Neutrophil (primary cell): ENCODE results near the gene KRTAP12-2.
"Not testable (repeated sequence)": the region's sequence is repeated elsewhere in the genome, so short reads cannot be mapped to it uniquely, and the experiment has no call there.

Experiments
- H3K27ac ChIP-seq: fragments of 200-600 bp; sonication (generic); 2 replicates; pipeline ENCODE4 v1.5.1; 2016; ENCODE audit warnings: mild to moderate bottlenecking, moderate library complexity
- H3K27me3 ChIP-seq: fragments of 200-600 bp; sonication (generic); 2 replicates; pipeline ENCODE4 v1.6.0; 2016; ENCODE audit warnings: mild to moderate bottlenecking
- H3K36me3 ChIP-seq: fragments of 200-600 bp; sonication (generic); 2 replicates; pipeline ENCODE4 v1.5.1; 2017
- H3K4me1 ChIP-seq, 2 experiments: fragments of 200-600 bp in 1 of 2; sonication (generic) in 1 of 2; 1 replicate in 1 of 2; 2 replicates in 1 of 2; pipeline versions ENCODE4 v1.5.1 to v1.6.1; 2013 to 2016; ENCODE audit warnings: low read depth in 1 of 2, low read length in 1 of 2, mild to moderate bottlenecking in 1 of 2, moderate library complexity in 1 of 2; ENCODE audit not compliant: control insufficient read depth in 1 of 2, insufficient read depth in 1 of 2
- H3K4me3 ChIP-seq, 2 experiments: fragments of 200-600 bp in 1 of 2; sonication (generic) in 1 of 2; 1 replicate in 1 of 2; 2 replicates in 1 of 2; pipeline ENCODE4 v1.5.1; 2013 to 2016; ENCODE audit warnings: low read depth in 1 of 2, low read length in 1 of 2, mild to moderate bottlenecking in 1 of 2, moderate library complexity in 1 of 2
- H3K9me3 ChIP-seq: fragments of 200-600 bp; sonication (generic); 2 replicates; pipeline ENCODE4 v1.5.1; 2016
- CTCF ChIP-seq: fragments of 200-600 bp; sonication (generic); IDR thresholded peaks from 2 replicates; pipeline ENCODE4 v1.5.1; 2016; ENCODE audit warnings: antibody characterized with exemption

KRTAP12-2 gene

GRCh38 chr21:44636209-44637017 is 30.3 kb downstream of the KRTAP12-2 start:
- H3K27ac ChIP-seq, result no peak overlapping the region
- no peak for TF ChIP-seq CTCF
- H3K9me3 ChIP-seq, result no peaks in the 10 kb centered on the region
- H3K27me3 ChIP-seq, result peaks cover 7% of the 10 kb centered on the region
- no peaks in the 10 kb centered on the region for H3K36me3 ChIP-seq
- H3K4me3 ChIP-seq, result no peak overlapping the region
- no peaks in the 10 kb centered on the region for H3K4me1 ChIP-seq

GRCh38 chr21:44632067-44632466 is 34.7 kb downstream of the KRTAP12-2 start:
- Histone ChIP-seq H3K9me3 (no peaks in the 10 kb centered on the region), H3K27me3 (peaks cover 10% of the 10 kb centered on the region), H3K27ac (no peak overlapping the region), H3K4me3 (no peak overlapping the region), H3K36me3 (no peaks in the 10 kb centered on the region), H3K4me1 (peaks cover 5 to 11% of the 10 kb centered on the region in 2 experiments)
- TF ChIP-seq CTCF, result no peak

- H3K27me3 ChIP-seq, result peaks cover 15% of the 10 kb centered on the region
- H3K36me3 ChIP-seq, result no peaks in the 10 kb centered on the region
- H3K4me3 ChIP-seq, result no peak overlapping the region
- H3K4me1 ChIP-seq, result peaks cover 5 to 11% of the 10 kb centered on the region in 2 experiments
- no peak for TF ChIP-seq CTCF
- peak overlapping the region; percentile 39 for H3K27ac ChIP-seq
- no peaks in the 10 kb centered on the region for H3K9me3 ChIP-seq
Observed at GRCh38 chr21:44630440-44630839, 36.3 kb downstream of the KRTAP12-2 start.

GRCh38 chr21:44628707-44629391 is 37.9 kb downstream of the KRTAP12-2 start:
- Histone ChIP-seq H3K4me1 (peaks cover 5 to 11% of the 10 kb centered on the region in 2 experiments), H3K9me3 (no peaks in the 10 kb centered on the region), H3K4me3 (no peak overlapping the region), H3K36me3 (no peaks in the 10 kb centered on the region), H3K27me3 (peaks cover 9% of the 10 kb centered on the region), H3K27ac (no peak overlapping the region)
- TF ChIP-seq CTCF, result no peak

- H3K4me1 ChIP-seq, result peaks cover 5 to 11% of the 10 kb centered on the region in 2 experiments
- H3K9me3 ChIP-seq, H3K27me3 ChIP-seq, H3K36me3 ChIP-seq, H3K4me3 ChIP-seq, H3K27ac ChIP-seq: not testable (repeated sequence)
Observed at GRCh38 chr21:44627831-44628233, 38.9 kb downstream of the KRTAP12-2 start.

GRCh38 chr21:44627181-44627822 is 39.4 kb downstream of the KRTAP12-2 start:
- not testable (repeated sequence) for H3K9me3 ChIP-seq, H3K36me3 ChIP-seq, H3K27ac ChIP-seq, H3K4me3 ChIP-seq, H3K27me3 ChIP-seq
- peaks cover 5 to 14% of the 10 kb centered on the region in 2 experiments for H3K4me1 ChIP-seq
